ENCODE measurements around the gene PCSK7.

- TF ChIP-seq CTCF (IDR thresholded peaks at IDR 0.05) (no peak), POLR2AphosphoS5 (IDR thresholded peaks at IDR 0.05) (no peak)
Measured at GRCh38 chr11:117248341-117248740, 16.5 kb upstream of the PCSK7 start.
